Fibroblast of peridontal ligament (primary cell): Measurements from ENCODE around the gene TMEM63C.

Experiments
- DNase-seq: peaks from one replicate; pipeline ENCODE4 v3.0.0-alpha.2; 2010; ENCODE audit errors: extremely low read depth

Gene TMEM63C

DNA sequence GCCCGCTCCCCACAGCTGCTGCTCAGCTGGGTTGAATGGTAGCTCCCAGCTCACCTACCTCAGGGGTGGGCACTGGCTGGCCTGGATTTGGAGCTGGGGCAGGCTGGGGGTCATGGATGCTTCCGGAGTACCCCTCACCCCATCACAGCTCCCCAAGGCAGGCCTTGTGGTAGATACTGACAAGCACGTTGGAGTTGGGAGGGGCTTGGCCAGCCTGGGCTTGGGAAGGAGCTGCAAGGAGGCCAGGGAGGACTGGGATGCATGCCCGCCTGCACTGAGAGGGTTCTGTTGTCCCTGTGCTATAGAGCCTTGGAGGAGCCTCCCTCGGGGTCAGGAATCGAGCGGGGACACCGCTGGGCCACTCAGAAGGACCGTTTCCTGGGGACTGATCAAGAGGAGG is 14.2 kb downstream of the TMEM63C start:
- DNase-seq: no peak

GRCh38 chr14:77197988-77198387 is 16.4 kb downstream of the TMEM63C start:
- no peak for DNase-seq

GRCh38 chr14:77198561-77198960 is 17.0 kb downstream of the TMEM63C start:
- no peak for DNase-seq

DNA sequence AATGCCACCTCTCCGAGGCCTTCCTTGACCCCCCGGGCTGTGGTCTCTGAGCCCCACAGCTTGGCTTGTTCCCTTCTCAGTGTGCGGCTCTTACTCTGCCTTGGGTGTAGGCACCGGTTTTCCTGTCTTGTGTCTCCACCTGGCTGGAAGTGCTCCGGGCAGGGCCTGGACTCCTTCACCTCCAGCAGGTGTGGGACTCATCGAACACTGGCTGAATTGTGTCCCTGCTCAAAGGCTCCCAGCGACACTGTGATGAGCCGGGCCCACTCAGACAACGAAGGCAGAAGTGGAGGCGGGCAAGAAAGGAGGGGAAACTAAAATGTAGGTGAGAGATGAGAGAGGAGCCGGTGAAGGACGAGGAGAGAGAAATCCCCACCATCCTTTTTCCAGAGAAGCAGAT is 18.0 kb downstream of the TMEM63C start:
- DNase-seq: no peak

- DNase-seq: no peak
Measured at GRCh38 chr14:77200406-77200985, 18.9 kb downstream of the TMEM63C start.

GRCh38 chr14:77201696-77202095 is 20.1 kb downstream of the TMEM63C start:
- no peak for DNase-seq

GRCh38 chr14:77203611-77204458 is 22.2 kb downstream of the TMEM63C start:
- peak; percentile 5 for DNase-seq

- DNase-seq: no peak
Measured at GRCh38 chr14:77204459-77204771, 22.8 kb downstream of the TMEM63C start.

DNA sequence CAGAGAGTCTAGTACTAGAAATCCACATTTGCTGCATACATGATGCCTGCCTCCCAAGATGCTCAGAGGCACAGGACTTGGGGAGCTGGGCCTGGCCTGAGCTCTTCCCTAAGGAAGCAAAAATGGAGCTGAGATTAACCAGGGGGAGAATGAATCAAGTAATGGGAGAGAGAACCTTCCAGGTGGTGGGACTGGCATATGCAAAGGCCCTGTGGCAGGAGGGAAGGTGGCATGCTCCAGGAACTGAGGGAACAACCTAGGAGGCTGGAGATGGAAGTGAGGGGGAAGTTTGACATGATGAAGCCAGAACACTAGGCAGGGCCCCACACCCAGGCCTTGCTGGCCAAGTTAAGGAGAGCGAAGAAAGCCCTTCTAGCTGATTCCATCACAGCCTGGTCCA is 23.3 kb downstream of the TMEM63C start:
- DNase-seq: no peak

DNA sequence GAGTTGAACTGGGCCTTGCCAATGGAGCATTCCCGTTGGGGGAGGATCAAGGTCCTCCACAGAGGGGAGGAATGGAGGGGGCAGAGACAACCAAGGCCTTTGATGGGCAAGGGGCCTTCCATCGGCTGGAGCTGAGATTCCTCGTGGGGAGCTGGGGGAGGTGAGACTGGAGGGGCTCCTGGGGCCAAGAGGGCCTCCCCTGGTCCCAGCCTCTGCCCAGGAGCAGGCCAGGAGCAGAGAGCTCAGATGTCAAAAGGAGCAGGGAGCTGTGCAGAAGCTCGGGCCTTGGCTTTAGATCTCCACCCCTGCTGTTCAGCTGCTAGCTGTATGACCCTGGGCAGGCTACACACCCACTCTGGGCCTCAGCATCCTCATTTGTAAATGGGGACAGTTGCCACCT is 24.0 kb downstream of the TMEM63C start:
- DNase-seq: no peak

- no peak for DNase-seq
Measured at GRCh38 chr14:77206261-77206824, 24.7 kb downstream of the TMEM63C start.

DNA sequence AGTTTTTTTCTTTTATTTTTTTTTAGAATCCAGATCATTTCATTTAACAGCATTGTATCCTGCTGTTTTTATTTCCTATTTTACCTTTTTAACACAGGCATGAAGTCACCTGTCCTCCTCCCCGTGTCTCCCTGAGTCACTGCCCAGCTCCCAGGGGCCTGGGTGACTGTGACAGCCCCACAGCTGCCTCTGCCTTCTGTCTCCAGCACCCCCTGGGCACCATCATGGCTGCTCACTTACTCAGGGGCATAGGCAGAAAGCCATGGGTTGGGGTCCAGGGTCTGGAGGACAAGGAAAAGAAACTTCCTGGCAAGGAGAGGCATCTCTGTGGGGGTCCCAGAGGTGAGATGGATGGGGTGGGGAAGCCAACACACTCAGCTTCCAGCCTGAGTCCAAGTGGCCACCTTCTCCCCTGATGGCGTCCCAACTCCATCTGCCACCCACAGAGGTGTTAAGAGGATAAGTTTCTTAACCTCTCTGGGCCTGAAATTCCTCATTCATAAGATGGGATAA is 25.3 kb downstream of the TMEM63C start:
- no peak for DNase-seq

DNA sequence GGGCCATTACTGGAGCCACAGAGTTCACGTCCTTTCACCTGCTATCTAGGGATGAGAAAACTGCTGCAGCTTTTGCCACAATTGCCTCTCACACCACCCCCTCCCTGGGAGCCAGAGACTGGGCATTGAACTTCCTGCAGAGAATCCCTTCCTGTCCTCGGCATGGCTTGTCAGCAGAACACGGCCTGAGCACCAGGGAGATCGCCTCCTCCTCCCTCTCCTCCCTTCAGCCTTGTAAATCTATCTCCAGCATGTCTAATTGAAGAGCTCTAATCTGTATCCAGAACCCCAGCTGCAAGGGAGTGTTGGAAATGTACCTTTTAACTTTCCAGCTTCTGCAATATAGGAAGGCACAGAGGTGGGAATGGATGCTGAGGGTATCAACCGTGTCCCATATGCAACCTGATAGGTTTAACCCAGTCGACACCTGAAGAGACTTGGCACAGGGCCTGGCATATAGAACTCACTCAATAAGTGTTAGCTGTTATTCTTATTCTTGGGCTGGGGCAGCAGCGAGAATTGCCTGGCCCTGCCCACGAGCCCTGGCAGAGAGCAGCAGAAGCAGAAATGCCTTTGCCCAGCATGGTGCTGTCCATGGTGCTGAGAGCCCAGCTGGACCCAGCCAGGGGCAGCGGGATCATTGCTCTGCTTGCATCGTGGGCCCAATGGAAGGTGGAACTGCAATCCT is 26.8 kb downstream of the TMEM63C start:
- DNase-seq: peak; percentile 61

GRCh38 chr14:77208979-77209318 is 27.4 kb downstream of the TMEM63C start:
- DNase-seq: peak; percentile 1

GRCh38 chr14:77212097-77212870 is 30.7 kb downstream of the TMEM63C start:
- no peak for DNase-seq

DNA sequence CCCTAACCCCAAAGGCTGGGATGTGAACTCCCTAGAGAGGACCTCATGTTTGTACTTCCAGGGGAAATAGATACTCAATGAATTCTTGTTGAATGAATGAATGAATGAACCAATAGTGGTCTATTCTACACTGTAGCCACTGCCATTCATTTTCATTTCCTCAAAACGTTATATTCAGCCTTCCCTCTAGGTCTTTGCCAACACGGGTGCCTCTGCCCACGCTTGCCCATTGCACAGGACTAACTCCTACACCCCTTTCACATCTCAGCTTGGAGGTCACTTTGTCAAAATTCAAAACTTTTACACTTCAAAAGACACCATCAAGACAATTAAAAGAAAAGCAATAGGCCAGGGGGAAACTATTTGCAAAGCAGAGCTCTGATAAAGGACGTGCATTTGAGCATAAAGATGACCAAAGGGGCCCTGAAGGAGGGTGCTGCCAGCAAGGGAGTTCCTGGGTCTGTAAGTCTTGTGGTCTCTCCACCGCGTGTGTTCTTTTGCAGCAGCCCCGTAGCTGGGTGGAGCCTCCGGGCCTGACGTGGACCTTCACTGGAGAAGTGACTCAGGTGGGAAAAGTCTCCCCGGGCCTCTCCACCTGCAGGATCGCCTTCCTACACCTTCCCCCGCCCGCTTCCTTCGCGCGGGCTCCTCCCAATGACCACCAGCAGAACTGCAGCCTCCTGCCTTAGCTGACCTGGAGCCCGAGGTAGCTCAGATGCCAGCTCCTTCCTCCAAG is 31.5 kb downstream of the TMEM63C start:
- DNase-seq: no peak

DNA sequence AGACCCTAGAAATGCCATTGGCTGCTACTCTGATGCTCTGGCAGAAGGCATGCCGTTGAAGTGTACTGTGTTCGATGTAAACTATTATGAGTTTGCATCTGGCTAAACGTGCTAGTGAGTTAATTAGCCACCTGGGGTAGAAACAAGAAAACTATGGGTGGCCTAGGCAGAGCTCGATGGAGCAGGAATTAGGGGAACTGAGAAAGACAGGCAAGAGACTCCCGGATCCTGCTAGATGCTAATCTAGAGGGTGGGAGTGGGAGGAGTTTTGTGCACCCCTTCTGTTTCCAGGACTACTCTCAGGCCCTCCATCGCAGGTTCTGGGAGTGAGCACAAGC is 32.0 kb downstream of the TMEM63C start:
- DNase-seq: no peak

- DNase-seq: no peak
Measured at GRCh38 chr14:77214216-77214615, 32.6 kb downstream of the TMEM63C start.

DNA sequence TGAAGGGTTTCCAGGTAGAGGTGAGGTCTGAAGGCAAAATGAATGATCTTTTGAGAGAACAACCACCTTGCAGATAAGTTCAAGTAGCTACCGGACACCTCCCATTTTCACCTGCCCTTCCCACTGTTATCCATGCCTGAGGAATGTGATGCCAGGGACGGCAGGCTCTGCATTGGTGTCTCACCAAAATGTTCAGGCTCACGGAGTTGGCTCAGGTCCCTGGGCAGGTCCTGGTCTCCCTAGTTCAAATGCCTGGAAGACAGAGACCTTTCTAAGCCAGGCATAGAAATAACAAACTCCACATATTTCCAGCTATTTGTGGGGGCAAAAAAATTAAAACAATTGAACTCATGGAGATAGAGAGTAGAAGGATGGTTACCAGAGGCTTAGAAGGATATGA is 36.0 kb downstream of the TMEM63C start:
- no peak for DNase-seq

- DNase-seq: no peak
Measured at GRCh38 chr14:77219591-77219990, 38.0 kb downstream of the TMEM63C start.
